ENCODE measurements around the gene KLHL1.

DNA sequence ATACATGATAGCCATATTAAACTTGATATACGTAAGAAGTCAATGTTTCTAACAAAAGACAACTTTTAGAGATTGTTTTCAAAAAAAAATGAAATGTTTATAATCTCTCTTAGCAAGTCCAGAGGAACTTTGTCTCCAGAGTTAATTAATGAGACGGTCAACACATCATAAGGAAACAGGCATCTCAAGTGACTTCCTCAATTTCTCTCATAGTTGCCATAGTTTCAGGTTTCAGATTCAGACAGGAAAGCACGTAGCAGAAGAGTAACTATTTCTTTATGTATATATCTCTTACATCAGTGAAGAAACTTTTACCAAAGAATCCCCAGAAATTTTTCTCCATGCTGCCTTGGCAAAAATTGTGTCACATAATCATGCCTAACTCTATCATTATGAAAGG, 160.2 kb downstream of the KLHL1 start:
- TF ChIP-seq, protein P1, sequence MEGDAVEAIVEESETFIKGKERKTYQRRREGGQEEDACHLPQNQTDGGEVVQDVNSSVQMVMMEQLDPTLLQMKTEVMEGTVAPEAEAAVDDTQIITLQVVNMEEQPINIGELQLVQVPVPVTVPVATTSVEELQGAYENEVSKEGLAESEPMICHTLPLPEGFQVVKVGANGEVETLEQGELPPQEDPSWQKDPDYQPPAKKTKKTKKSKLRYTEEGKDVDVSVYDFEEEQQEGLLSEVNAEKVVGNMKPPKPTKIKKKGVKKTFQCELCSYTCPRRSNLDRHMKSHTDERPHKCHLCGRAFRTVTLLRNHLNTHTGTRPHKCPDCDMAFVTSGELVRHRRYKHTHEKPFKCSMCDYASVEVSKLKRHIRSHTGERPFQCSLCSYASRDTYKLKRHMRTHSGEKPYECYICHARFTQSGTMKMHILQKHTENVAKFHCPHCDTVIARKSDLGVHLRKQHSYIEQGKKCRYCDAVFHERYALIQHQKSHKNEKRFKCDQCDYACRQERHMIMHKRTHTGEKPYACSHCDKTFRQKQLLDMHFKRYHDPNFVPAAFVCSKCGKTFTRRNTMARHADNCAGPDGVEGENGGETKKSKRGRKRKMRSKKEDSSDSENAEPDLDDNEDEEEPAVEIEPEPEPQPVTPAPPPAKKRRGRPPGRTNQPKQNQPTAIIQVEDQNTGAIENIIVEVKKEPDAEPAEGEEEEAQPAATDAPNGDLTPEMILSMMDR (IDR thresholded peaks at IDR 0.05 in 8 of 11, conservative IDR thresholded peaks at IDR 0.05 in 3 of 11), result no peak
- TF ChIP-seq POLR2A (IDR thresholded peaks at IDR 0.05) (no peak), POLR2AphosphoS5 (IDR thresholded peaks at IDR 0.05) (no peak)

Measured in spleen (tissue), 7 donors.